Stimulated activated CD4-positive, alpha-beta T cell treated with anti-CD3 and anti-CD28 coated beads, Interleukin-1b, Interleukin-23, amount 100 ng/mL, for 24 hours (primary cell): ENCODE data around the gene SLC10A3.

Experiments
- DNase-seq, 4 experiments: peaks; one replicate each; pipeline ENCODE4 v3.0.0-alpha.2; 2020; ENCODE audit warnings: low read depth in 4 of 4, low spot score in 1 of 4

Gene SLC10A3

DNA sequence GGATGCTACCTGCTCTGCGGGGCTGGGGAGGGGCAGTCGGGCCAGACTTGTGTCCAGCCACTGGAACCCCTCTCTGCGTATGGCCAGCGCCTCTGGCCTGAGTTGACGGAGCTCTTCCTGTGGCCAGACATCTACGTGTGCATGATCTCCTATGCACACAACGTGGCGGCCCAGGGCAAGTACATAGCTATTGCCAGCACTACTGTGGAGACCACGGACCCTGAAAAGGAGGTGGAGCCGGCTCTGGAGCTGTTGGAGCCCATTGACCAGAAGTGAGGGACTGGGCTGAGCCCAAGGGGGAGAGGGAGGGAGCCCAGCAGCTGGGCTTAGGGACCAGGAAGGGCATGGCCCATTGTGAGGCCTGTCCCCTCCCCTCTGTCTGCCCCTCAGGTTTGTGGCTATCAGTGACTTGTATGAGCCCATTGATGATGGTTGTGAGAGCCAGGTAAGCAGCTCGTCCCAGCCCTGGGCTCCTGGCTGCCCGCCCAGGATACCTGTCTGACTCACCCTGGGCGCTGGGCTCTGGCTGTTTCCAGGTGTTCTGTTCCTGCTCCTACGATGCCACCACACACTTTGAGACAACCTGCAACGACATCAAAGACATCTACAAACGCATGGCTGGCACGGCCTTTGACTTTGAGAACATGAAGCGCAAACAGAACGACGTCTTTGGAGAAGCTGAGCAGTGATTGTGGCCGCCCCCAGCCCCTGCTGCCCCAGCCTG lies 48.3 kb downstream of the SLC10A3 start:
- DNase-seq: no peak

- DNase-seq: no peak
Observed at GRCh38 chrX:154441564-154441963, 48.9 kb downstream of the SLC10A3 start.

DNA sequence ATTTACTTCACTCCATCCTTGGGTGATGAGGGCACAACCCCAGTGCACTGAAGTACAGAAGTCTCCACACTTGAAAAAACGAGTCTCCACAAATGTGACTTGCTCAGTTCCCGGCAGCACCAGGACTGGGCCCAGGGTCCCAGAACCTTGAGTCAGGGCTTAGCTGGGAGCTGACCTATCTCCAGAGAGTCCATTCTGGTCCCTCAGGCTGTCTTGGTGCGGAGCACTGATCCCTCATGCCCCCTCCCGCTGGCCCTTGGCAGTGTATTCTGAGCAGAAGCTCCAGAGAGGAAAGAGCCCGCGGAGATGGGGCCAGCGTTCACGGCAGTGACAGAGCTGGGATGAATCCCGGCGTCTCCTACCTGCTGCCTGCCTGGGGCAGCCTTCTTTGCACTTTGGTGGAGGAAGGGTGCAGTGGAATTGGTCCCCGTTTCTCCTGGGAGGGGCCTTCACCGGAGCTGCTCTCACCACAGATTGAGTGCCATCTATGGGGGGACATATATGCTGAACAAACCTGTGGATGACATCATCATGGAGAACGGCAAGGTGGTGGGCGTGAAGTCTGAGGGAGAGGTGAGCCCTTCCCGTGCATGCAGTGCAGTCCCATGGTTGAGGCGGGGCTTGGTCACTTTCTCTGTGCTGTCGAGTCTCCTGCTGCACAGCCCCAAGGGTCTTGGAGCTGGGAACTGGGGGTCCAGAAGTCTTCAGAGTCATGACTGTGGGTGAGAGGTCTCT lies 49.6 kb downstream of the SLC10A3 start:
- DNase-seq: no peak

GRCh38 chrX:154439841-154440240 lies 50.6 kb downstream of the SLC10A3 start:
- DNase-seq: no peak

DNA sequence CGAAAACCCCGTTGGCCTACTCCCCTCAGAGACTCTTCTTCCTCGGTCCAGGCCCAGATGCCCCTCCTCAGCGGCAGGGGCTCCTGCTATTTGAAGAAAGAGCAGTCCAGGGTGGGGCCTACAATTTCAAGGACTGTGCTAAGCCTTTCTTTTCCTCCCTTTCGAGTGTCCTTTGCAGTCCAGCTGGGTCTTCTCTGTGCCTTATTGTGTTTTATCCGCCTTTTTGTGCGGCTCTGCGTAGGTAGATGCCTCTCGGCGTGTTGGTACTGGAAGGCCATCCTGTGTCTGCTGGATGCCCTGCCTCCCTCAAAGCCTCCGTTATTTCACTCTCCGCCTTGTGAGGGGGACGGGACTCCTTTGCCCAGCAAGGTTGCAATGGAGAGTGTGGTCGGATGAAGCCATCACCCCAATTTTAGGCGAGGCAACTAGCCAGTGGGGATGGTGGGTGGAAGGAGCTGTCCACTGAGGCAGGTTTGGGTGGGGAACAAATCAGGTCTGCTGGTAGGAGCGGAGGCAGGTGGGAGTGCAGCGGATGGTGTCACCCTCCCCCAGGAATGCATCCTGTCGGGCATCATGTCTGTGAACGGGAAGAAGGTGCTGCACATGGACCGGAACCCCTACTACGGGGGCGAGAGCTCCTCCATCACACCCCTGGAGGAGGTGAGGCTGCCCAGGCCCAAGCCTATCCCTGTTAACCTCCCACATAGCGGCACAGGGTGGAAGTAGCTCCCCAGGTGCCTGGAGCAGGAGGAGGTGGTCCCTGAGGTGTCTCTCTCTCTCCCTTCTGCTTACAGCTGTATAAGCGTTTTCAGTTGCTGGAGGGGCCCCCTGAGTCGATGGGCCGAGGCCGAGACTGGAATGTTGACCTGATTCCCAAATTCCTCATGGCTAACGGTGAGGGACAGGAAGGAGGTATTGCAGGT lies 52.2 kb downstream of the SLC10A3 start:
- no peak for DNase-seq
